ENCODE measurements around the gene CCDC80. TPM values are rescaled to one million over a fixed set of nuclear protein-coding genes. Genes with fewer than 3 reads are reported as not detected.

Gene CCDC80
- total RNA-seq, 3 donors from 2014 or later (not counting 1 experiment from before 2014, with no cell fraction given): 0.08 TPM; not detected in 2

DNA sequence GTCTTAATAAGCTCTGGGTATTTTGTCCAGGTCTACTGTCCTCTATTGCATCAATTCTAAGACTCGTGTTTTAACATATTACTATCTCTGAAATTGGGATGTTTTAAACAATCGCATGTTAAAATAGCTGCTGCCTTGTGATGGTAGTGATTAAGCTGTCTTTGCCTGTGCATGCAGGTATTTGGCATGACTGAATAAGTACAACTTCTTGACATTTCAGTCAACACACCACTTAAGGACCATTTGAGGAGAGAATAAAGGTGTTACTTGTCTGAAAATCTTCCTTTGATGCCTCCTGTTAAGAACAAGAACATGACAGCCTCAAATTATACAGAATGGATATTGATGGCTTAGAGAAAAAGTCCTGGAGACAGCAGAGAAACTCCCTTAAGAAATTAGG, 46.1 kb downstream of the CCDC80 start:
- H3K4me1 ChIP-seq (ENCODE audit: control insufficient read depth, insufficient read depth, low read length): no peaks in the 10 kb centered on the region
- peaks cover 0 to 2% of the 10 kb centered on the region in 2 donors for H3K9me3 Mint-ChIP-seq
- no CpG with 5 or more reads among the region's 2 CpGs for WGBS (ENCODE audit: insufficient coverage)
- H3K27ac Mint-ChIP-seq: no peak overlapping the region
- no peak overlapping the region for H3K27ac ChIP-seq (ENCODE audit: low read length)
- intact Hi-C loops (cut with micrococcal nuclease): no loop called here
- peaks cover 34% of the 10 kb centered on the region for H3K36me3 Mint-ChIP-seq
- H3K36me3 ChIP-seq (ENCODE audit: control insufficient read depth, insufficient read depth, low read length): peaks cover 11% of the 10 kb centered on the region
- H3K9me3 ChIP-seq (ENCODE audit: control insufficient read depth, insufficient read depth, low read length): no peaks in the 10 kb centered on the region
- H3K4me3 Mint-ChIP-seq: no peak overlapping the region
- H3K27me3 Mint-ChIP-seq (ENCODE audit: low read depth in 2 of 2): no peaks in the 10 kb centered on the region
- no peak for DNase-seq
- no peaks in the 10 kb centered on the region for H3K27me3 ChIP-seq (ENCODE audit: control insufficient read depth, insufficient read depth, low read length)
- TF ChIP-seq, protein P1, sequence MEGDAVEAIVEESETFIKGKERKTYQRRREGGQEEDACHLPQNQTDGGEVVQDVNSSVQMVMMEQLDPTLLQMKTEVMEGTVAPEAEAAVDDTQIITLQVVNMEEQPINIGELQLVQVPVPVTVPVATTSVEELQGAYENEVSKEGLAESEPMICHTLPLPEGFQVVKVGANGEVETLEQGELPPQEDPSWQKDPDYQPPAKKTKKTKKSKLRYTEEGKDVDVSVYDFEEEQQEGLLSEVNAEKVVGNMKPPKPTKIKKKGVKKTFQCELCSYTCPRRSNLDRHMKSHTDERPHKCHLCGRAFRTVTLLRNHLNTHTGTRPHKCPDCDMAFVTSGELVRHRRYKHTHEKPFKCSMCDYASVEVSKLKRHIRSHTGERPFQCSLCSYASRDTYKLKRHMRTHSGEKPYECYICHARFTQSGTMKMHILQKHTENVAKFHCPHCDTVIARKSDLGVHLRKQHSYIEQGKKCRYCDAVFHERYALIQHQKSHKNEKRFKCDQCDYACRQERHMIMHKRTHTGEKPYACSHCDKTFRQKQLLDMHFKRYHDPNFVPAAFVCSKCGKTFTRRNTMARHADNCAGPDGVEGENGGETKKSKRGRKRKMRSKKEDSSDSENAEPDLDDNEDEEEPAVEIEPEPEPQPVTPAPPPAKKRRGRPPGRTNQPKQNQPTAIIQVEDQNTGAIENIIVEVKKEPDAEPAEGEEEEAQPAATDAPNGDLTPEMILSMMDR (IDR thresholded peaks at IDR 0.05): no peak
- ATAC-seq: no peak
- H3K4me1 Mint-ChIP-seq: peaks cover 12 to 22% of the 10 kb centered on the region in 2 donors
- H3K4me3 ChIP-seq (ENCODE audit: low read length): no peak overlapping the region

- Mint-ChIP-seq H3K36me3 (peaks cover 34% of the 10 kb centered on the region), H3K9me3 (peaks cover 0 to 2% of the 10 kb centered on the region in 2 donors), H3K4me3 (no peak overlapping the region), H3K4me1 (peaks cover 12 to 22% of the 10 kb centered on the region in 2 donors), H3K27ac (no peak overlapping the region), H3K27me3 (ENCODE audit: low read depth in 2 of 2) (no peaks in the 10 kb centered on the region)
- H3K4me3 ChIP-seq (ENCODE audit: low read length): no peak overlapping the region
- H3K9me3 ChIP-seq (ENCODE audit: control insufficient read depth, insufficient read depth, low read length): no peaks in the 10 kb centered on the region
- H3K27me3 ChIP-seq (ENCODE audit: control insufficient read depth, insufficient read depth, low read length): no peaks in the 10 kb centered on the region
- peaks cover 13% of the 10 kb centered on the region for H3K36me3 ChIP-seq (ENCODE audit: control insufficient read depth, insufficient read depth, low read length)
- H3K4me1 ChIP-seq (ENCODE audit: control insufficient read depth, insufficient read depth, low read length): no peaks in the 10 kb centered on the region
- DNase-seq (no peak), ATAC-seq (no peak)
- intact Hi-C loops (cut with micrococcal nuclease): no loop called here
- H3K27ac ChIP-seq (ENCODE audit: low read length): no peak overlapping the region
- TF ChIP-seq, protein P1 (IDR thresholded peaks at IDR 0.05): no peak
Measured at GRCh38 chr3:112593258-112593657, 47.7 kb downstream of the CCDC80 start.

DNA sequence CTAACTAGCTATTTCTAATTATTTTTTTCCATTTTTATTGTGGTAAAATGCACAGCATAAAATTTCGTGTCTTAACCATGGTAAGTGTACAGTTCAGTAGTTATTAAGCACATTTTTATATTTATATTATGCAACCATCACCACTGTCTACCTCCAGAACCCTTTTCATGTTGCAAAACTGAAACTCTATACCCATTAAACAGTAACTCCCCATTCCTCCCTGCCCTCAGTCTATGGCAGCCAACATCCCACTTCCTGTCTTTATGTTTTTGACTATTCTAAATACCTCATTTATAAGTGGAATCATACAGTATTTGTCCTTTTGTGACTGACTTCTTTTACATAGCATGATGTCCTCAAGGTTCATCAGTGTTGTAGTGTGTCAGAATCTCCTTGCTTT, 53.6 kb downstream of the CCDC80 start:
- ATAC-seq: no peak
- H3K27ac Mint-ChIP-seq: no peak overlapping the region

DNA sequence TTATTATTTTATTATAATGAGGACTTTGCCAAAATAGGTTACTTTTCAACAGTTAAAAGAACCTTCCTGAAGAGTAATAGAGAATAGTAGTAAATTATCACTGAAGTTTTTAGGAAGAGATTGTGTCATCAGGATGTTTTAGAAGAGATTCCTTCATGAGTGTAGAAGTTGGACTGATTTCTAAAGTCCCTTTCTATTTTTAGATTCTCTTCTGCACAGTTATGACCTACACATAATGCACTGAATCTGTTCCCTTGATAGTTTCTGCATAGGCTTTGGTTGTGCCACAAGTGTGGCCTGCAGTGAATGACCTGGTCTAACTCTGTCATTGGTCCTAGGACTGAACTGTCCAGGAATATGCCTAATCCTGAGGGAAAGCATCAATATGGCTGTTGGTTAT, 55.2 kb downstream of the CCDC80 start:
- Histone ChIP-seq H3K27ac (ENCODE audit: low read length) (no peak overlapping the region), H3K4me1 (ENCODE audit: control insufficient read depth, insufficient read depth, low read length) (no peaks in the 10 kb centered on the region), H3K9me3 (ENCODE audit: control insufficient read depth, insufficient read depth, low read length) (no peaks in the 10 kb centered on the region), H3K27me3 (ENCODE audit: control insufficient read depth, insufficient read depth, low read length) (no peaks in the 10 kb centered on the region), H3K36me3 (ENCODE audit: control insufficient read depth, insufficient read depth, low read length) (peaks cover 55% of the 10 kb centered on the region), H3K4me3 (ENCODE audit: low read length) (no peak overlapping the region)
- DNase-seq (no peak), ATAC-seq (no peak)
- Mint-ChIP-seq H3K4me1 (peaks cover 0 to 4% of the 10 kb centered on the region in 2 donors), H3K27ac (no peak overlapping the region), H3K36me3 (peaks cover 33% of the 10 kb centered on the region), H3K27me3 (ENCODE audit: low read depth in 2 of 2) (no peaks in the 10 kb centered on the region), H3K4me3 (no peak overlapping the region), H3K9me3 (no peaks in the 10 kb centered on the region)
- intact Hi-C loops (cut with micrococcal nuclease): no loop called here
- TF ChIP-seq, protein P1 (IDR thresholded peaks at IDR 0.05): no peak

More for the DNA sequence above, 53.6 kb downstream of the CCDC80 start:
- WGBS (ENCODE audit: insufficient coverage): no CpG with 5 or more reads among the region's 1 CpG
- Histone ChIP-seq H3K4me1 (ENCODE audit: control insufficient read depth, insufficient read depth, low read length) (no peaks in the 10 kb centered on the region), H3K4me3 (ENCODE audit: low read length) (no peak overlapping the region), H3K9me3 (ENCODE audit: control insufficient read depth, insufficient read depth, low read length) (no peaks in the 10 kb centered on the region), H3K27ac (ENCODE audit: low read length) (no peak overlapping the region), H3K27me3 (ENCODE audit: control insufficient read depth, insufficient read depth, low read length) (no peaks in the 10 kb centered on the region), H3K36me3 (ENCODE audit: control insufficient read depth, insufficient read depth, low read length) (peaks cover 43% of the 10 kb centered on the region)
- H3K9me3 Mint-ChIP-seq: no peaks in the 10 kb centered on the region
- H3K36me3 Mint-ChIP-seq: peaks cover 43% of the 10 kb centered on the region
- H3K4me1 Mint-ChIP-seq: peaks cover 3 to 14% of the 10 kb centered on the region in 2 donors
- TF ChIP-seq, protein P1 (IDR thresholded peaks at IDR 0.05): no peak
- DNase-seq: no peak
- intact Hi-C loops (cut with micrococcal nuclease): no loop called here
- no peak overlapping the region for H3K4me3 Mint-ChIP-seq
- H3K27me3 Mint-ChIP-seq (ENCODE audit: low read depth in 2 of 2): no peaks in the 10 kb centered on the region

All from natural killer cell (primary cell).